ENCODE measurements around the gene TMEM170A.

DNA sequence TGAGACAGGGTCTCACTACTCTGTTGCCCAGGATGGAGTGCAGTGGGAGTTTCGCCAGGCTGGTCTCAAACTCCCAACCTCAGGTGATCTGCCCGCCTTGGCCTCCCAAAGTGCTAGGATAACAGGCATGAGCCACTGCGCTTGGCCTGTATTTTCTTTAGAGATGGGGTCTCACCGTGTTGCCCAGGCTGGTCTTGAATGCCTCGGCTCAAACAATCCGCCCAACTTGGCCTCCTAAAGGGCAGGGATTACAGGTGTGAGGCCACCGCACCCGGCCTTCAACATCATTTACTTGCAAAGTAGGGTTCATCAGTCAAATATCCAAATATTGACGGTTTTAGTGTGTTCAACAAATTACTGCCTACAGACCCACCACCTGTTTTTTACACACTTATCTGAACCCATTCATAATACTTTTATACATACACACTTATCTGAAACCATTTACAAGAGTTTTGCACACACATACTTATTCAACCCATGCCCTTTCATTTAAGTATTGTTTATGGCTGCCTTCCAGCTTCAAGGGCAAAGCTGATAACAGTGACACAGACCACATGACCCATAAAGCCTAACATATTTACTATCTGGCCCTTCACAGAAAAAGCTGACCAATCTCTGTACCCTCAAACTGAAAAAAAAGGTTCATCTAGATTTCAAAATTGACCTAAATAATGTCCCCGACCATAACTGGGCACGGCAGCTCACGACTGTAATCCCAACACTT is 11.9 kb downstream of the TMEM170A start:
- TF ChIP-seq, protein P1, sequence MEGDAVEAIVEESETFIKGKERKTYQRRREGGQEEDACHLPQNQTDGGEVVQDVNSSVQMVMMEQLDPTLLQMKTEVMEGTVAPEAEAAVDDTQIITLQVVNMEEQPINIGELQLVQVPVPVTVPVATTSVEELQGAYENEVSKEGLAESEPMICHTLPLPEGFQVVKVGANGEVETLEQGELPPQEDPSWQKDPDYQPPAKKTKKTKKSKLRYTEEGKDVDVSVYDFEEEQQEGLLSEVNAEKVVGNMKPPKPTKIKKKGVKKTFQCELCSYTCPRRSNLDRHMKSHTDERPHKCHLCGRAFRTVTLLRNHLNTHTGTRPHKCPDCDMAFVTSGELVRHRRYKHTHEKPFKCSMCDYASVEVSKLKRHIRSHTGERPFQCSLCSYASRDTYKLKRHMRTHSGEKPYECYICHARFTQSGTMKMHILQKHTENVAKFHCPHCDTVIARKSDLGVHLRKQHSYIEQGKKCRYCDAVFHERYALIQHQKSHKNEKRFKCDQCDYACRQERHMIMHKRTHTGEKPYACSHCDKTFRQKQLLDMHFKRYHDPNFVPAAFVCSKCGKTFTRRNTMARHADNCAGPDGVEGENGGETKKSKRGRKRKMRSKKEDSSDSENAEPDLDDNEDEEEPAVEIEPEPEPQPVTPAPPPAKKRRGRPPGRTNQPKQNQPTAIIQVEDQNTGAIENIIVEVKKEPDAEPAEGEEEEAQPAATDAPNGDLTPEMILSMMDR (IDR thresholded peaks at IDR 0.05; ENCODE audit: low read depth, low read length) = no peak
- no peak for TF ChIP-seq POLR2A (IDR thresholded peaks at IDR 0.05; ENCODE audit: extremely low read depth, insufficient read length)
